Activated naive CD8-positive, alpha-beta T cell treated with anti-CD3 and anti-CD28 coated beads, Interleukin-2, amount 10 ng/mL, durations not matched to agents 7 days and 5 days (primary cell): ENCODE data around the gene RIN3. TPM values are rescaled to one million over a fixed set of nuclear protein-coding genes. Genes with fewer than 3 reads are reported as not detected.

Experiments
- total RNA-seq, 2 experiments: library from RNA; stranded (reverse); gene quantifications; one replicate each; pipeline ENCODE4 v1.2.3, GENCODE V29; 2021

The RIN3 gene
- total RNA-seq, 2 experiments from 2014 or later = 80.5 to 80.9 TPM

Other genes starting within 250 kb of the RIN3 start
- gene SLC24A4, start 190.6 kb upstream of the RIN3 start, total RNA-seq = not detected
- gene LGMN, start 234.8 kb downstream of the RIN3 start, total RNA-seq = 10 to 100 TPM; 13.4 to 16.7 TPM